ENCODE measurements around the gene INO80E. TPM values are rescaled to one million over a fixed set of nuclear protein-coding genes. Genes with fewer than 3 reads are reported as not detected.

The INO80E gene
- total and polyA plus RNA-seq, 4 donors = 46.1 to 108 (median 62.0) TPM

DNA sequence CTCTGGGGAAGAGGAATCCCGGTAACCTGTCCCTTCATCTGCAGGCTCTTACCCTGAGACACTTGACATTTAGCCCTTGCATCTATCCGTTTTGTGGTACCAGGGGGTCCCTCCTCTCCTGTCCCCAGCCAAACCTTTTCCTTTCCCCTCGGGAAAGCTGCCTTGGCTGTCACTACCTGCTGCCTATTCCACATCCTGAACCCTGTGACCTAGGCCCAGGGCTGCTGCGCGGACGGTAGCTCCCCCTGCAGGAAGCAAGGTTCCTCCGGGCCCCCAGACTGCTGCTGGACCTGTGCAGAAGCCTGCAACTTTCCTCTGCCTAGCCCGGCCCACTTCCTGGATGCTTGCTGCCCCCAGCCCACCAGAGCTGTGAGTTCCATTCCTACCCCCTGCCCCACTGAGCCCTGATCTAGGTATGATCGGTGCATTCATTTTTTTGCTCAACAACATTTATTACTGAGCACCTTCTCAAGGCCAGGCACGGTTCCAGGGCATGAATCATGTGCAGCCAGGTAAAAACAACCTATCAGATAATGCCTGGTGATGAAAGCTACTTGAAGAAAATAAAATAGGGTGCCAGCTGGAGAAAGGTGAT, 59.0 kb downstream of the INO80E start:
- intact Hi-C loops (cut with DNase I) = no loop called here
- no peaks in the 10 kb centered on the region for H3K27me3 ChIP-seq (ENCODE audit: control insufficient read depth in 1 of 2, insufficient read depth in 2 of 2, low read length in 1 of 2)
- H3K4me1 ChIP-seq (ENCODE audit: control insufficient read depth in 1 of 2, insufficient read depth in 2 of 2, low read length in 2 of 2) = no peaks in the 10 kb centered on the region
- no peaks in the 10 kb centered on the region for H3K9me3 ChIP-seq (ENCODE audit: control insufficient read depth, low read length)
- no peaks in the 10 kb centered on the region for H3K36me3 ChIP-seq (ENCODE audit: control insufficient read depth in 1 of 2, insufficient read depth in 2 of 2, low read length in 1 of 2)
- no peak for ATAC-seq (ENCODE audit: low FRiP score)
- DNase-seq = no peak
- H3K4me3 ChIP-seq (ENCODE audit: low read length in 2 of 2) = no peak overlapping the region
- 57 to 60% methylated on average over 10 of the region's 10 CpGs for WGBS, 2 donors
- no peak overlapping the region for H3K27ac ChIP-seq (ENCODE audit: low read depth in 1 of 2, low read length in 2 of 2)

Other genes with a start within 250 kb of the INO80E start
- under 1 TPM in 1 of 2 donors, not detected in 1; 0.12 TPM for gene ZG16, start 218.0 kb upstream of the INO80E start, total RNA-seq
- 10 to 100 TPM in 1 of 2 donors, 1 to 10 TPM in 1; 4.3 to 23.9 TPM for gene ZG16, start 218.0 kb upstream of the INO80E start, polyA plus RNA-seq
- gene KIF22, start 205.5 kb upstream of the INO80E start, total RNA-seq = 10 to 100 TPM in 1 of 2 donors, 1 to 10 TPM in 1; 7.4 to 13.0 TPM
- gene KIF22, start 205.5 kb upstream of the INO80E start, polyA plus RNA-seq = 10 to 100 TPM; 10.6 to 41.4 TPM
- 100 to 1,000 TPM; 109 to 127 TPM for gene MAZ, start 189.7 kb upstream of the INO80E start, total RNA-seq
- gene MAZ, start 189.7 kb upstream of the INO80E start, polyA plus RNA-seq = 100 to 1,000 TPM; 112 to 121 TPM
- gene PRRT2, start 184.0 kb upstream of the INO80E start, total RNA-seq = 10 to 100 TPM; 10.9 to 30.6 TPM
- gene PRRT2, start 184.0 kb upstream of the INO80E start, polyA plus RNA-seq = 10 to 100 TPM in 1 of 2 donors, 1 to 10 TPM in 1; 5.3 to 36.6 TPM
- 10 to 100 TPM; 14.9 to 29.7 TPM for gene PAGR1, start 180.1 kb upstream of the INO80E start, total RNA-seq
- 10 to 100 TPM; 24.2 to 85.3 TPM for gene PAGR1, start 180.1 kb upstream of the INO80E start, polyA plus RNA-seq
- gene MVP, start 175.8 kb upstream of the INO80E start, total RNA-seq = 100 to 1,000 TPM; 138 to 184 TPM
- gene MVP, start 175.8 kb upstream of the INO80E start, polyA plus RNA-seq = 100 to 1,000 TPM in 1 of 2 donors, 10 to 100 TPM in 1; 76.8 to 186 TPM
- gene CDIPT, start 133.0 kb upstream of the INO80E start, total RNA-seq = 10 to 100 TPM; 63.6 to 81.1 TPM
- 10 to 100 TPM; 60.9 to 98.0 TPM for gene CDIPT, start 133.0 kb upstream of the INO80E start, polyA plus RNA-seq
- 1 to 10 TPM in 1 of 2 donors, under 1 TPM in 1; 0.71 to 1.4 TPM for gene SEZ6L2, start 96.7 kb upstream of the INO80E start, total RNA-seq
- under 1 TPM; 0.56 to 0.63 TPM for gene SEZ6L2, start 96.7 kb upstream of the INO80E start, polyA plus RNA-seq
- gene ASPHD1, start 95.8 kb upstream of the INO80E start, total RNA-seq = under 1 TPM; 0.39 to 0.48 TPM
- gene ASPHD1, start 95.8 kb upstream of the INO80E start, polyA plus RNA-seq = under 1 TPM in 1 of 2 donors, not detected in 1; 0.46 TPM
- gene KCTD13, start 70.0 kb upstream of the INO80E start, total RNA-seq = 10 to 100 TPM; 25.0 to 31.4 TPM
- 10 to 100 TPM in 1 of 2 donors, 1 to 10 TPM in 1; 5.3 to 20.8 TPM for gene KCTD13, start 70.0 kb upstream of the INO80E start, polyA plus RNA-seq
- gene TMEM219, start 34.2 kb upstream of the INO80E start, total RNA-seq = 100 to 1,000 TPM in 1 of 2 donors, 10 to 100 TPM in 1; 88.0 to 115 TPM
- 100 to 1,000 TPM; 189 to 244 TPM for gene TMEM219, start 34.2 kb upstream of the INO80E start, polyA plus RNA-seq
- 10 to 100 TPM; 37.5 to 57.7 TPM for gene TAOK2, start 22.4 kb upstream of the INO80E start, total RNA-seq
- gene TAOK2, start 22.4 kb upstream of the INO80E start, polyA plus RNA-seq = 10 to 100 TPM in 1 of 2 donors, 1 to 10 TPM in 1; 7.6 to 24.2 TPM
- gene HIRIP3, start 624 bp upstream of the INO80E start, total RNA-seq = 1 to 10 TPM; 7.9 to 8.8 TPM
- gene HIRIP3, start 624 bp upstream of the INO80E start, polyA plus RNA-seq = 10 to 100 TPM; 13.3 to 23.6 TPM
- 1 to 10 TPM in 1 of 2 donors, under 1 TPM in 1; 0.23 to 1.8 TPM for gene DOC2A, start 14.8 kb downstream of the INO80E start, total RNA-seq
- under 1 TPM in 1 of 2 donors, not detected in 1; 0.08 TPM for gene DOC2A, start 14.8 kb downstream of the INO80E start, polyA plus RNA-seq
- gene C16orf92, start 27.0 kb downstream of the INO80E start, total RNA-seq = not detected
- not detected for gene C16orf92, start 27.0 kb downstream of the INO80E start, polyA plus RNA-seq
- gene TLCD3B, start 35.0 kb downstream of the INO80E start, total RNA-seq = not detected
- not detected for gene TLCD3B, start 35.0 kb downstream of the INO80E start, polyA plus RNA-seq
- gene ALDOA, start 69.5 kb downstream of the INO80E start, total RNA-seq = 100 to 1,000 TPM; 791 to 861 TPM
- gene ALDOA, start 69.5 kb downstream of the INO80E start, polyA plus RNA-seq = 100 to 1,000 TPM; 494 to 621 TPM
- gene PPP4C, start 79.8 kb downstream of the INO80E start, total RNA-seq = 10 to 100 TPM; 50.2 to 51.0 TPM
- 10 to 100 TPM; 58.0 to 70.3 TPM for gene PPP4C, start 79.8 kb downstream of the INO80E start, polyA plus RNA-seq
- 1 to 10 TPM in 1 of 2 donors, under 1 TPM in 1; 0.62 to 1.4 TPM for gene TBX6, start 95.7 kb downstream of the INO80E start, total RNA-seq
- gene TBX6, start 95.7 kb downstream of the INO80E start, polyA plus RNA-seq = 1 to 10 TPM in 1 of 2 donors, not detected in 1; 1.7 TPM
- 10 to 100 TPM; 66.0 to 90.3 TPM for gene YPEL3, start 100.0 kb downstream of the INO80E start, total RNA-seq
- 100 to 1,000 TPM in 1 of 2 donors, 10 to 100 TPM in 1; 94.2 to 240 TPM for gene YPEL3, start 100.0 kb downstream of the INO80E start, polyA plus RNA-seq
- gene GDPD3, start 117.3 kb downstream of the INO80E start, total RNA-seq = 10 to 100 TPM in 1 of 2 donors, 1 to 10 TPM in 1; 6.0 to 18.1 TPM
- 10 to 100 TPM in 1 of 2 donors, 1 to 10 TPM in 1; 2.1 to 22.8 TPM for gene GDPD3, start 117.3 kb downstream of the INO80E start, polyA plus RNA-seq
- gene MAPK3, start 127.0 kb downstream of the INO80E start, total RNA-seq = 100 to 1,000 TPM in 1 of 2 donors, 10 to 100 TPM in 1; 95.0 to 138 TPM
- gene MAPK3, start 127.0 kb downstream of the INO80E start, polyA plus RNA-seq = 100 to 1,000 TPM; 110 to 135 TPM
- 10 to 100 TPM; 38.4 to 42.8 TPM for gene CORO1A, start 187.4 kb downstream of the INO80E start, total RNA-seq
- 10 to 100 TPM; 12.8 to 48.2 TPM for gene CORO1A, start 187.4 kb downstream of the INO80E start, polyA plus RNA-seq
- gene BOLA2B, start 197.4 kb downstream of the INO80E start, total RNA-seq = 10 to 100 TPM; 31.3 to 52.1 TPM
- gene BOLA2B, start 197.4 kb downstream of the INO80E start, polyA plus RNA-seq = 100 to 1,000 TPM in 1 of 2 donors, 10 to 100 TPM in 1; 81.6 to 145 TPM
- 10 to 100 TPM; 19.8 to 38.9 TPM for gene SLX1A, start 197.6 kb downstream of the INO80E start, total RNA-seq
- gene SLX1A, start 197.6 kb downstream of the INO80E start, polyA plus RNA-seq = 10 to 100 TPM; 23.4 to 66.6 TPM
- 10 to 100 TPM in 1 of 2 donors, 1 to 10 TPM in 1; 6.6 to 29.7 TPM for gene SULT1A3, start 203.0 kb downstream of the INO80E start, total RNA-seq
- gene SULT1A3, start 203.0 kb downstream of the INO80E start, polyA plus RNA-seq = 10 to 100 TPM; 19.7 to 91.1 TPM